EH (cell line): ENCODE measurements around the gene TMPRSS6.

Source experiments
- DNase-seq: peaks from one replicate; pipeline ENCODE4 v3.0.0-alpha.2; 2015; ENCODE audit warnings: low read depth

TMPRSS6 gene

GRCh38 chr22:37051391-37052385 lies 57.8 kb downstream of the TMPRSS6 start, which contains the start of gene KCTD17:
KCTD17 (plus strand) TSS chr22:37051742; CDS start chr22:37051761, 19 bp downstream.
- DNase-seq = peak; percentile 78

- no peak for DNase-seq
Observed at GRCh38 chr22:37050913-37051312, 58.6 kb downstream of the TMPRSS6 start.

DNA sequence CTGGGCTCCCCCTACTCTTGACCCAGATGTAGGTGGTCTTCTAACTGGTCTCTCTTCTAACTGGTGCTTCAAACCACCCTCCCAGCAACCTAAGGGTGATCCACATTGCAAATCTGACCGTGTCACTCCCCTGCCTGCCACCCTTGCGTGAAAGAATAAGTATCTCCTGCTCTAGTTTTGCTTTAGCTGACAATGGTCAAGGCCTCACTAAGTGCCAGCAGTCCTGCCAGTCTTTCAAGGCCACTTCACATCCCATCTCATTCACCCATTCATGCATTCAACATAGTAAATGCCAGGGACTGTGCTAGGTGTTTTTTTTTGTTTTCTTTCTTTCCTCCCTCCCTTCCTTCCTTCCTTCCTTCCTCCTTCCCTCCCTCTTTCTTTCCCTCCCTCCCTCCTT lies 60.3 kb downstream of the TMPRSS6 start:
- DNase-seq = no peak

DNA sequence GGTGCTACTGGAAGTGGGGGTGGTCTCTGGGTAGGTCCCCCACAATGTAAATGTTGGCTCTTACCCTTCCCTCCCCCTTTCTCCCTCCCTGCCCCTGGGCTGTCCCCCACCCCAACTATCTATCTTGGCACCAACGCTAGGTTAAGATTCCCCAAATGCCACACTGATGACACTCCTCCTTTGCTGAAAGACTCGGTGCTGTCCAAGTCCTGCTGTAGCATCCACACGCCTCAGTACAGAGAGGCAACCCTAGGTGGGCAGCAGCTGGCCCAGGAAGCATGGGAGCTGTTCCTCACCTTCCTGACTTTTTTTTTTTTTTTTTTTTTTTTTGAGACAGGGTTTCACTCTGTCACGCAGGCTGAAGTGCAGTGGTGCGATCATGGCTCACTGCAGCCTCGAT lies 61.4 kb downstream of the TMPRSS6 start:
- DNase-seq = peak; percentile 52

GRCh38 chr22:37047006-37047405 lies 62.5 kb downstream of the TMPRSS6 start:
- DNase-seq = no peak

GRCh38 chr22:37046589-37046988 lies 62.9 kb downstream of the TMPRSS6 start:
- DNase-seq = no peak

GRCh38 chr22:37045958-37046357 lies 63.6 kb downstream of the TMPRSS6 start:
- DNase-seq = peak; percentile 81

GRCh38 chr22:37044634-37045625 lies 64.6 kb downstream of the TMPRSS6 start:
- peak; percentile 19 for DNase-seq

DNA sequence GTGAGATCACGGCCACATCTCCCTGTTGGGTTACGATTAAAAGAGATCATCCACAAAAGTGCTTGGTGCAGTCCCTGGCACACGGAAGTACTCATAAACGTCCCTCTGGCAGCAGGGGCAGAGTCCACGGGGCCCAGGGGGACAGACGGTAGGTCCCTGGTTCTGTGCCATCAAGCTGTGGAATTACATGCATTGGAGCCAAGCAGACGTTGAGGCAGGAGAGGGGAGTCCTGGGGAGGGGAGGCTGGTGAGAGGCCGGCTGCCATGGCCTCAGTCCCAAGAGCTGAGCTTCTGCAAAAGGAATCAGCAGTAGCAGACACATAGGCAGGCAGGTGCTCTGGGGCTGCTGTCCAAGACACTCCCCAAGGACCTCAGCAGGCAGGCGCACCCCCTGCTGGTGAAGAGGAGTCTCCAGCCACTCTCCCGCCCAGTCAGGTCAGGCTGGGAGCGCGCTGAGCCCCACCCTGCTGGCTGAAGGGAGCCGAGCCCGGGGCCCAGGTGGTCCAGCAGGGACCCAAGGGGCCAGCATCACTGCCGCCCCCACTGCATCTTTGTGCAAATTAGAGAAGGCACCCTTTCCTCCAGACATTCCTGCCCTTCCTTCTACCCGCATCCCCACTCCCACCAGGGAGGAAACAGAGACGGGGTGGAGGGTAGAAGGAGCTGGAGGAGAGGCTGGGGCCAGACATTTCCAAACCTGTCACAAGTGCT lies 65.5 kb downstream of the TMPRSS6 start:
- peak; percentile 42 for DNase-seq

GRCh38 chr22:37043209-37043827 lies 66.2 kb downstream of the TMPRSS6 start:
- no peak for DNase-seq

GRCh38 chr22:37039466-37039865 lies 70.0 kb downstream of the TMPRSS6 start:
- no peak for DNase-seq

GRCh38 chr22:37037669-37038068 lies 71.8 kb downstream of the TMPRSS6 start:
- DNase-seq = no peak

GRCh38 chr22:37036655-37037377 lies 72.7 kb downstream of the TMPRSS6 start:
- no peak for DNase-seq

GRCh38 chr22:37033605-37034430 lies 75.7 kb downstream of the TMPRSS6 start:
- no peak for DNase-seq

DNA sequence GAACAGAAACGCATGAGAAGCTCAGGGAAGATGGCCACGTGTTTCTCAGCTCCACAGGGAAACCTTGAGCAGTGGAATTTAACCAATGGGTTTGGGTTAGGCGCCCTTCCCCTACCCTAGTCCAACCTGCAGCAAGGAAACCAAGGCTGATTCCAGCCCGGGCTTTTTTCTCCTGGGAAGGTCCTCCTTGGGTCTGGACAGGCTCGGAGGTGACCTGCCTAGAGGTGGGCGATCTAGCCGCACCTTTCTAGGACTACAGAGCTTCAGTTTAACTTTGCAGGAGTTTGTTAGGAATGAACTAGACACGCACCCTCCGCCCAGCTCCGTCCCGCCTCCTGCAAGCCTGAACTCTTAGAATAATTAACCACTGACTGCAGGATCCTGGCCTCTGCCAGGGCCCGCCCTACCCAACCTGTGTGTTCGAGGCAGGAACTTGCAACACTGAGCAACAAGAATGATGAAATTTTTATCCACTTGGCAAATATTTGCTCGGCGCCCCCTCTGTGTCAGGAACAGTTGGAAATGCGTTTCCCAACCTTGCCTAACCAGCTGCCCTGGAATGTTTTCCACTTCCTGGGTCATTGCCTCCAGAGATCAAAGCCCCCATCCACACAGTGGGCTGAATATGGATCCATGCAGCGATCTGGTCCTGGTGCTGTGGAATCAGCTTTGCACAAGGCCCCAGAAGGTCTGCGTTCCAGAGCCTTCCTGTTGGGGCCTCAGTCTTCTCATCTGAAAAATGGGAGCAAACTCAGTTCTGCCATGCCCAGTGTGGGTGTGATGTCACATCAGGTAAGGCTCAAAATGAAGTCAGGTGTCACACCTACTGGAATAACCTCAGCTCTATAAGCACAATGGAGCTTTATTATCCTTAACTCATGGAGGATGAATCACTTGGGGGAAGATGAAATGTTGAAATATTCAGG lies 76.7 kb downstream of the TMPRSS6 start:
- DNase-seq = peak; percentile 40

DNA sequence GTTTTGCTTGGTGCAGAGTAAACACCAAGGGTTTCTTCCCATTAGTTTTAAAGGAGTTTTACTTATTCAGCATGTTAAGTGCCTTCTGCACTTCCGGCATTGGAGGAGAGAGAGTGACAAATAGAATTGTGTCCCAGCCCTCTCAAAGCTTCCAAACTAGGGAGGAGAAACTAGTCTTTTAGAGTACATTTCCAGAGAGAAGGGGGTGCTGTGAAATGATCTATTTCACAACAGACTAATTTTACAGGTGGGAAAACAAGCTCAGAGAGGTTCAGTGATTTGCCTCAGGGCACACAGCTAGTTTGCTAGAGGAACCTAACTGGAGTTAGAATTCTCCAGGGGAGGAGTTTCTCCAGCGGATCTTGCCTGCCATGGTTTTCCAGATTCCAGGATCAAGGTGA lies 77.4 kb downstream of the TMPRSS6 start:
- DNase-seq = no peak

DNA sequence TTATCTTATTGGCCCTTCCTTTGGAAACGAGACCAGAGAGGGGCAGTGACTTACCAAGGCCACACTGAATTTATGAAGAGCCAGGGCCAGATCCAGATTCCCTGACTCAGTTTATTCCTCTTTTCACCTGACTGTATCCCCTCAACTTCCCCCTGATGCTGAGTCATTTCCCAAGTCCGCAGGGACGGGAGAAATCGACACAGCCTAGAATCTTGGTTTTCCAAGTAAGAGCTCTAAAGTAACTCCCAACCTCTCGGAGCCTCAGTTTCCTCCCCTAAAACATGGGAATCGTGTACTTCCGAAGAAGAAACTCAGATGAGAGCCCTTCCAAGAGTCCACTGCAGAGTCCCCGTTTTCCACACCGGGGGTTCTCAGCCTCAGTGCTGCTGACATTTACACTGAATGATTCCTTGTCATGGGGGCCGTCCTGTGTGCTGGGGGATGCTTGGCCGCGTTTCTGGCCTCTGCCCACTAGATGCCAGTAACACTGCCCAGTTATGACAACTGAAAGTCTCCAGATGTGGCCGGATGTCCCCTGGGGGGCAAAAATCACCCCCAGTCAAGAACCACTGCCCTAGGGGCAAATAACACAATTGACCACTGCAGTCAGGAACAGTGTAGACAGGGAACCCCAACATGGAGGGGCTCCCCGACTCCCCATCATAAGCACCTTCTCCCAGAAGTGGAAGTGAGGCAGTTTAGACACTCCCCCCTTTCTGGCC lies 78.8 kb downstream of the TMPRSS6 start:
- no peak for DNase-seq
